ENCODE measurements around the gene TPSG1. TPM values are rescaled to one million over a fixed set of nuclear protein-coding genes. Genes with fewer than 3 reads are reported as not detected.
"Not testable (repeated sequence)": the region's sequence is repeated elsewhere in the genome, so short reads cannot be mapped to it uniquely, and the experiment has no call there.

Gene TPSG1
- total RNA-seq, 1 experiment from 2014 or later, result not detected

GRCh38 chr16:1232049-1232748 lies 7.1 kb upstream of the TPSG1 start:
- DNase-seq (ENCODE audit: low read depth), result not testable (repeated sequence)

GRCh38 chr16:1231301-1231700 lies 6.2 kb upstream of the TPSG1 start:
- DNase-seq (ENCODE audit: low read depth), result not testable (repeated sequence)

GRCh38 chr16:1230471-1231212 lies 5.6 kb upstream of the TPSG1 start:
- DNase-seq (ENCODE audit: low read depth), result not testable (repeated sequence)

- not testable (repeated sequence) for DNase-seq (ENCODE audit: low read depth)
Observed at GRCh38 chr16:1230084-1230470, 5.0 kb upstream of the TPSG1 start, which contains the start of gene TPSB2. Gene TPSB2 (minus strand): TSS chr16:1230184. CDS start chr16:1229951, 233 bp downstream.

- DNase-seq (ENCODE audit: low read depth), result not testable (repeated sequence)
Observed at GRCh38 chr16:1229476-1229875, 4.4 kb upstream of the TPSG1 start.

GRCh38 chr16:1228227-1228626 lies 3.2 kb upstream of the TPSG1 start:
- DNase-seq (ENCODE audit: low read depth), result not testable (repeated sequence)

- DNase-seq (ENCODE audit: low read depth), result not testable (repeated sequence)
Observed at GRCh38 chr16:1226692-1227091, 1.6 kb upstream of the TPSG1 start.

- not testable (repeated sequence) for DNase-seq (ENCODE audit: low read depth)
Observed at GRCh38 chr16:1225728-1226311, 752 bp upstream of the TPSG1 start.

GRCh38 chr16:1224558-1224957 lies 510 bp downstream of the TPSG1 start:
- DNase-seq (ENCODE audit: low read depth), result no peak

GRCh38 chr16:1223355-1224214 lies 1.5 kb downstream of the TPSG1 start:
- no peak for DNase-seq (ENCODE audit: low read depth)

- DNase-seq (ENCODE audit: low read depth), result no peak
Observed at GRCh38 chr16:1222553-1223354, 2.3 kb downstream of the TPSG1 start.

- DNase-seq (ENCODE audit: low read depth), result no peak
Observed at GRCh38 chr16:1221628-1222552, 3.2 kb downstream of the TPSG1 start.

GRCh38 chr16:1220841-1221627 lies 4.0 kb downstream of the TPSG1 start:
- no peak for DNase-seq (ENCODE audit: low read depth)

GRCh38 chr16:1220098-1220728 lies 4.9 kb downstream of the TPSG1 start:
- DNase-seq (ENCODE audit: low read depth), result no peak

- DNase-seq (ENCODE audit: low read depth), result no peak
Observed at GRCh38 chr16:1218930-1219611, 6.0 kb downstream of the TPSG1 start.

- no peak for DNase-seq (ENCODE audit: low read depth)
Observed at GRCh38 chr16:1218061-1218929, 6.8 kb downstream of the TPSG1 start.
